Naive thymus-derived CD8-positive, alpha-beta T cell (primary cell): ENCODE measurements around the gene TNIP1. TPM values are rescaled to one million over a fixed set of nuclear protein-coding genes. Genes with fewer than 3 reads are reported as not detected.
A peak's percentile ranks its signal among the peaks of the same experiment; 100 is the strongest.

Source experiments
- ATAC-seq, 2 donors: fragments of 150-1000 bp; cut with Tn5 transposase in 1 of 2; sonication (Bioruptor Pico), chemical (Tn5 transposase) in 1 of 2; 1 replicate in 1 of 2; 2 replicates in 1 of 2; pipeline ENCODE4 v1.10.0; 2021; ENCODE audit warnings: mild to moderate bottlenecking in 2 of 2, moderate library complexity in 2 of 2
- POLR2A ChIA-PET: fragments of 350-600 bp; sonication (Branson Sonifier 250); formaldehyde crosslinking; loops from one replicate; lab custom pipeline; 2021; ENCODE audit warnings: antibody characterized with exemption; lab: Charles Lee
- DNase-seq, 10 donors: peaks; one replicate each; pipeline versions ENCODE4 v3.0.0 to v3.0.0-alpha.2; 2020 to 2022
- H3K27ac Mint-ChIP-seq, 10 donors: one replicate each; pipeline ENCODE4 v1.8.0; 2020 to 2022; ENCODE audit warnings: mild to moderate bottlenecking in 10 of 10, mixed read lengths in 10 of 10, moderate library complexity in 4 of 10, inconsistent platforms in 1 of 10
- H3K27me3 Mint-ChIP-seq, 5 donors: one replicate each; pipeline ENCODE4 v1.8.0; 2021 to 2022; ENCODE audit warnings: mixed read lengths in 5 of 5
- H3K36me3 Mint-ChIP-seq, 3 donors: one replicate each; pipeline ENCODE4 v1.8.0; 2020 to 2022; ENCODE audit warnings: mixed read lengths in 3 of 3, mild to moderate bottlenecking in 2 of 3, inconsistent platforms in 1 of 3
- H3K4me1 Mint-ChIP-seq, 4 donors: one replicate each; pipeline ENCODE4 v1.8.0; 2021 to 2022; ENCODE audit warnings: mixed read lengths in 4 of 4
- H3K4me3 Mint-ChIP-seq, 10 donors: one replicate each; pipeline ENCODE4 v1.8.0; 2020 to 2022; ENCODE audit warnings: mild to moderate bottlenecking in 10 of 10, mixed read lengths in 10 of 10, moderate library complexity in 6 of 10, inconsistent platforms in 1 of 10
- H3K9me3 Mint-ChIP-seq, 9 donors: one replicate each; pipeline ENCODE4 v1.8.0; 2020 to 2022; ENCODE audit warnings: mixed read lengths in 9 of 9, mild to moderate bottlenecking in 3 of 9, inconsistent platforms in 1 of 9, moderate library complexity in 1 of 9
- polyA plus RNA-seq, 3 donors: library from polyadenylated mRNA; unstranded; fragments of 300-500 nt; fragmentation: Illumina TruSeq; gene quantifications; one replicate each; pipeline ENCODE4 v1.2.3, GENCODE V29; 2021
- total RNA-seq, 8 experiments: library from RNA in 2 of 8; stranded (reverse) in 2 of 8; gene quantifications; one replicate each; pipeline ENCODE4 v1.2.3 and lab custom pipeline; 2021 to 2026

The TNIP1 gene
- total and polyA plus RNA-seq, 5 experiments from 2014 or later, result 25.6 to 140 (median 37.5) TPM

- ATAC-seq (no peak), DNase-seq (no peak)
- no peaks in the 10 kb centered on the region for H3K27me3 Mint-ChIP-seq
- peak overlapping the region; percentile 75 to 97 (median 92) for H3K27ac Mint-ChIP-seq
- peak overlapping the region; percentile 82 to 93 (median 88) for H3K4me3 Mint-ChIP-seq
- no peaks in the 10 kb centered on the region for H3K9me3 Mint-ChIP-seq
- H3K36me3 Mint-ChIP-seq, result peaks cover 0 to 10% (median 5%) of the 10 kb centered on the region in 3 donors
- H3K4me1 Mint-ChIP-seq, result peaks cover 33 to 89% (median 59%) of the 10 kb centered on the region in 4 donors
- POLR2A ChIA-PET, result interaction anchor here (0.6 to 3.6 kb wide), 14 partner anchors 8 to 171 kb away, joined by 3 to 22 read pairs (median 6); partner anchors contain the start of gene GM2A
These were observed 822 bp upstream of the TNIP1 start for GRCh38 chr5:151081431-151082281.

GRCh38 chr5:151079838-151080612 is 809 bp downstream of the TNIP1 start:
- peaks cover 0 to 20% (median 5%) of the 10 kb centered on the region in 3 donors for H3K36me3 Mint-ChIP-seq
- H3K27me3 Mint-ChIP-seq, result no peaks in the 10 kb centered on the region
- H3K9me3 Mint-ChIP-seq, result no peaks in the 10 kb centered on the region
- peak overlapping the region; percentile 83 to 96 (median 92) for H3K4me3 Mint-ChIP-seq
- peak overlapping the region; percentile 75 to 96 (median 91) for H3K27ac Mint-ChIP-seq
- DNase-seq (no peak), ATAC-seq (no peak)
- peaks cover 38 to 90% (median 64%) of the 10 kb centered on the region in 4 donors for H3K4me1 Mint-ChIP-seq
- POLR2A ChIA-PET, result interaction anchor here (0.7 to 3.6 kb wide), 17 partner anchors 8 to 379 kb away, joined by 3 to 22 read pairs (median 5); partner anchors contain the start of genes GM2A and RBM22

DNA sequence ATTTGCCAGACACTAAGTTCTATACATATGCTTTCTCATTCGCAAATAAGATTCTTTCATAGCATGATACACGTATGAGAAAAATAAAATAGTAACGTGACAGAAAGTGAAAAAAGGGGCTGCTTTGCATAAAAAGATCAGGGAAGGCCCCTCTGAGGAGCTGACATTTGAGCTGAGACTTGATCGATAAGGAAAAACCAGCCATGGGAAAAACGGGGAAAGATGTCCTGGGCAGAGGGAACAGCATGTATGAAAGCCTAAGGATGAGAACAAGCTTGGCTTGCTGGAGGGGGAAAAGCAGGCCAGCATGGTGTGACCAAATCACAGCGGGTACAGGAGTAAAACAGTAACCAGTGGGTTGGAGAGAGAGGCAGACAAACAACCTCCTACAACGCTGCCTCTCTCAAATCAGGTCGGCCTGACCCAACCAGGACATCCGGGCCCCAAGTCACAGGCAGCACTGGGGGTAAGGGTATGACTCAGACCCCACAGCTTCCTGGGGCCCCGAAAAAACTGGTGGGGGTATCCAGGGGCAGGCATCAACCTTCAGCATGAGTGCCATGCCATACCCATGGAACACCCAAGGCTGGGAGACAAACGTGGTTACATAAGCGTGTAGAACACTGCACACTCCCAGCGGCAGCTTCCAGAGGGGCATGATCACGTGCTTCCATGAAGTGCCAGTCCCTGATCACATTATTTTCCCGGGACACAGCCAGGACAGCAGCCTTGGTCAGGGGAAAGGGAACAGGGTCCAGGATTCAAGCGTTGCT is 2.2 kb downstream of the TNIP1 start:
- peaks cover 0 to 24% (median 5%) of the 10 kb centered on the region in 3 donors for H3K36me3 Mint-ChIP-seq
- POLR2A ChIA-PET, result interaction anchor here (1.0 to 3.6 kb wide), 4 partner anchors 11 to 76 kb away, joined by 3 to 22 read pairs (median 10); no protein-coding TSS in a partner anchor

GRCh38 chr5:151077967-151078366 is 2.9 kb downstream of the TNIP1 start:
- Mint-ChIP-seq H3K9me3 (no peaks in the 10 kb centered on the region), H3K4me1 (peaks cover 40 to 83% (median 64%) of the 10 kb centered on the region in 4 donors), H3K27ac (peak overlapping the region in 7 of 10 donors; percentile 75 to 92 (median 86)), H3K27me3 (no peaks in the 10 kb centered on the region), H3K4me3 (peak overlapping the region; percentile 77 to 96 (median 92)), H3K36me3 (peaks cover 0 to 30% (median 5%) of the 10 kb centered on the region in 3 donors)
- ATAC-seq, result no peak
- DNase-seq, result no peak
- POLR2A ChIA-PET, result no interaction called here

More for the DNA sequence above, 2.2 kb downstream of the TNIP1 start:
- ATAC-seq (no peak), DNase-seq (peak in 1 of 10 donors; percentile 47)
- H3K27ac Mint-ChIP-seq, result peak overlapping the region in 9 of 10 donors; percentile 12 to 92 (median 86)
- H3K9me3 Mint-ChIP-seq, result no peaks in the 10 kb centered on the region
- H3K27me3 Mint-ChIP-seq, result no peaks in the 10 kb centered on the region
- peaks cover 40 to 87% (median 67%) of the 10 kb centered on the region in 4 donors for H3K4me1 Mint-ChIP-seq
- H3K4me3 Mint-ChIP-seq, result peak overlapping the region; percentile 77 to 96 (median 92)

- DNase-seq (no peak), ATAC-seq (no peak)
- peaks cover 39 to 81% (median 65%) of the 10 kb centered on the region in 4 donors for H3K4me1 Mint-ChIP-seq
- peaks cover 0 to 31% (median 5%) of the 10 kb centered on the region in 3 donors for H3K36me3 Mint-ChIP-seq
- H3K4me3 Mint-ChIP-seq, result peak overlapping the region in 7 of 10 donors; percentile 22 to 94 (median 83)
- no peaks in the 10 kb centered on the region for H3K27me3 Mint-ChIP-seq
- H3K27ac Mint-ChIP-seq, result peak overlapping the region in 5 of 10 donors; percentile 44 to 91 (median 75)
- POLR2A ChIA-PET, result no interaction called here
- no peaks in the 10 kb centered on the region for H3K9me3 Mint-ChIP-seq
These were observed 3.4 kb downstream of the TNIP1 start for GRCh38 chr5:151077419-151077818.

DNA sequence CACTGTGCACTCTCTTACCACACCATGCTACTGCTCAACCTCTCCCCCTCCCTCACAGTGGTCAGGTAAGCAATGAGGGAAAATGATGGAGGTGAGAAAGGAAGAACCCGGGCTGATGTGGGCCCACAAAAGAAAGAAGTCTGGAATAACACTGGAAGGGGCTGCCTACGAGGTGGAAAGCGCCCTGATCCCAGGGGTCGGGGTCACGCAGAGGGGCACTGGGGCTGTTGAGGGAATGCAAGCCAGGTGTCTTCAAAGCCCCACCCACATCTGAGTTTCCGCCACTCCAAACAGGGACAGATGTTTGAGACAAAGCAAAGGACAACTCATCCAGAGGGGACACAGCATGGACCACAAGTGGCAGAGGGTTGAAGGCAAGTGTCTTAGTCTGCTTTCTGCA is 4.2 kb downstream of the TNIP1 start:
- Mint-ChIP-seq H3K27ac (peak overlapping the region in 5 of 10 donors; percentile 13 to 83 (median 66)), H3K4me1 (peaks cover 43 to 81% (median 68%) of the 10 kb centered on the region in 4 donors), H3K36me3 (peaks cover 0 to 33% (median 5%) of the 10 kb centered on the region in 3 donors), H3K4me3 (peak overlapping the region in 9 of 10 donors; percentile 13 to 94 (median 37)), H3K27me3 (no peaks in the 10 kb centered on the region), H3K9me3 (no peaks in the 10 kb centered on the region)
- no peak for ATAC-seq
- no peak for DNase-seq
- POLR2A ChIA-PET, result no interaction called here

DNA sequence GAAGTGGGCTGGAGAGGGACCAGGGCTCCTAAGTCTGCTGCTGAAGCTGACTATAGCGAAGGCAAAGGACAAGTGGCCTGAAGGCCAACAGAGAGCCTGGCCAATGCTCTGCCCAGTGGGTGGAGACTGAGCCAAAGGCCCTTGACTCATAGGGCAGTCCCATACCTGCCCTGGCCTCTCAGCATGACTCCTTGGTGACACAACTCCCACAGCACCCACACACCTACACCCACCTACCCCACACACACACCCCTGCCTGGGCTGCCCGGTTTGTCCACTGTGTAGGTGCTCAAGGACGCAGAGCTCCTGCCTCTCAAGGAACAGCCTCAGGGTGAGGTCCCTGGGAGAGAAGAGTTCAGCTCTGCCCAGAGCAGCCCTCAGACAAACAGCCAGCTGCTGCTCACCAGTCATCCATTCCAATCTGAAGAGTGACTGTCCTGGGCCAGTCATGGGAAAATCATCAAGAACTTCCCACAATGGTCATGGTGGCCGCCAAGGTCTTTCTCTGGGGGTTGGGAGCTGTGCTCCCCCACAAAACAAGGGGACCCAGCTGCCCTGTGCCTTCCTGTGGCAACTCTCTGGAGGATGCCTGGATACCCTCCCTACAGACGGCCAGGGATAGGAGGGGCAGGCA is 5.0 kb downstream of the TNIP1 start:
- POLR2A ChIA-PET, result no interaction called here
- H3K27ac Mint-ChIP-seq, result peak overlapping the region in 9 of 10 donors; percentile 11 to 83 (median 41)
- peaks cover 0 to 35% (median 5%) of the 10 kb centered on the region in 3 donors for H3K36me3 Mint-ChIP-seq
- ATAC-seq, result no peak
- H3K4me1 Mint-ChIP-seq, result peaks cover 49 to 84% (median 76%) of the 10 kb centered on the region in 4 donors
- DNase-seq, result no peak
- no peaks in the 10 kb centered on the region for H3K9me3 Mint-ChIP-seq
- no peaks in the 10 kb centered on the region for H3K27me3 Mint-ChIP-seq
- H3K4me3 Mint-ChIP-seq, result peak overlapping the region in 7 of 10 donors; percentile 13 to 94 (median 63)

- H3K36me3 Mint-ChIP-seq, result peaks cover 0 to 39% (median 5%) of the 10 kb centered on the region in 3 donors
These were observed 6.3 kb downstream of the TNIP1 start for GRCh38 chr5:151074557-151074956.

DNA sequence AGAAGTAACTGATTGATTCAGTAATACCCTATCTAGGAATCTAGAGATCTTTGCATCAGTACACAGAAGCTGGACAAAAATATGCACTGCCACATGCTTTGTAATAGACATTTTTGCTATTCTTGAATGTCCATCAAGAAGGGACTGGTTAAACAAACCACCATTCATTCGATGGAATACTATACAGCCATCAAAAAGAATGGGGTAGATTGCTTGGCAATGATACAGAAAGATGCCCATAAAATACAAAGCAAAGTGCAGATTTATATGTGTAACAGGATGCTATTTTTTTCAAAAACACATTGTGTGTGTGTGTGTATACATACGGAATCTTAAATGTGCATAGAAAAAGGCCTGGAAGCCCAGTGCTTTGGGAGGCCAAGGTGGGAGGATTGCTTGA is 7.6 kb downstream of the TNIP1 start:
- POLR2A ChIA-PET, result interaction anchor here (0.7 kb wide), 1 partner anchor 17 kb away, joined by 3 read pairs; no protein-coding TSS in a partner anchor
- H3K36me3 Mint-ChIP-seq, result peaks cover 0 to 39% (median 2%) of the 10 kb centered on the region in 3 donors
- no peak overlapping the region for H3K4me3 Mint-ChIP-seq
- H3K27me3 Mint-ChIP-seq, result no peaks in the 10 kb centered on the region
- DNase-seq, result no peak
- peaks cover 51 to 88% (median 79%) of the 10 kb centered on the region in 4 donors for H3K4me1 Mint-ChIP-seq
- no peak overlapping the region for H3K27ac Mint-ChIP-seq
- ATAC-seq, result no peak
- H3K9me3 Mint-ChIP-seq, result no peaks in the 10 kb centered on the region

More at GRCh38 chr5:151074557-151074956, 6.3 kb downstream of the TNIP1 start:
- DNase-seq, result no peak
- Mint-ChIP-seq H3K4me1 (peaks cover 52 to 88% (median 79%) of the 10 kb centered on the region in 4 donors), H3K27me3 (no peaks in the 10 kb centered on the region), H3K27ac (peak overlapping the region in 3 of 10 donors; percentile 3 to 65 (median 19)), H3K4me3 (no peak overlapping the region), H3K9me3 (no peaks in the 10 kb centered on the region)
- no peak for ATAC-seq
- POLR2A ChIA-PET, result no interaction called here

- no peaks in the 10 kb centered on the region for H3K27me3 Mint-ChIP-seq
- POLR2A ChIA-PET, result interaction anchor here (0.7 to 1.8 kb wide), 5 partner anchors 8 to 26 kb away, joined by 3 to 4 read pairs (median 4); no protein-coding TSS in a partner anchor
- H3K4me1 Mint-ChIP-seq, result peaks cover 51 to 88% (median 79%) of the 10 kb centered on the region in 4 donors
- peaks cover 0 to 34% (median 0%) of the 10 kb centered on the region in 3 donors for H3K36me3 Mint-ChIP-seq
- H3K9me3 Mint-ChIP-seq, result no peaks in the 10 kb centered on the region
- H3K4me3 Mint-ChIP-seq, result peak overlapping the region in 1 of 10 donors; percentile 28
- H3K27ac Mint-ChIP-seq, result peak overlapping the region in 4 of 10 donors; percentile 2 to 84 (median 32)
- DNase-seq (no peak), ATAC-seq (no peak)
These were observed 8.2 kb downstream of the TNIP1 start for GRCh38 chr5:151072630-151073025.
